Activated CD8-positive, alpha-beta memory T cell treated with anti-CD3 and anti-CD28 coated beads for 4 hours (primary cell): ENCODE data around the gene CACNA1E.

Experiments
- DNase-seq, 2 donors: peaks; one replicate each; pipeline ENCODE4 v3.0.0-alpha.2; 2020; ENCODE audit warnings: low read depth in 2 of 2

CACNA1E gene

GRCh38 chr1:181768211-181768929 lies 285.1 kb downstream of the CACNA1E start:
- DNase-seq, result no peak

- no peak for DNase-seq
Measured at GRCh38 chr1:181768930-181769280, 285.6 kb downstream of the CACNA1E start.

- no peak for DNase-seq
Measured at GRCh38 chr1:181769846-181770245, 286.5 kb downstream of the CACNA1E start.

- no peak for DNase-seq
Measured at GRCh38 chr1:181772714-181773113, 289.4 kb downstream of the CACNA1E start.

- DNase-seq, result no peak
Measured at GRCh38 chr1:181776044-181776443, 292.7 kb downstream of the CACNA1E start.

GRCh38 chr1:181777286-181777685 lies 294.0 kb downstream of the CACNA1E start:
- no peak for DNase-seq

- DNase-seq, result no peak
Measured at GRCh38 chr1:181777812-181778211, 294.5 kb downstream of the CACNA1E start.

- DNase-seq, result no peak
Measured at GRCh38 chr1:181778640-181779260, 295.4 kb downstream of the CACNA1E start.

GRCh38 chr1:181779343-181779742 lies 296.0 kb downstream of the CACNA1E start:
- no peak for DNase-seq

GRCh38 chr1:181783208-181783607 lies 299.9 kb downstream of the CACNA1E start:
- DNase-seq, result no peak

- no peak for DNase-seq
Measured at GRCh38 chr1:181784039-181784683, 300.8 kb downstream of the CACNA1E start.

GRCh38 chr1:181789395-181789794 lies 306.1 kb downstream of the CACNA1E start:
- no peak for DNase-seq

- no peak for DNase-seq
Measured at GRCh38 chr1:181791721-181792120, 308.4 kb downstream of the CACNA1E start.

- no peak for DNase-seq
Measured at GRCh38 chr1:181793831-181794230, 310.5 kb downstream of the CACNA1E start.

GRCh38 chr1:181794332-181794731 lies 311.0 kb downstream of the CACNA1E start:
- DNase-seq, result no peak

GRCh38 chr1:181798191-181798926 lies 315.0 kb downstream of the CACNA1E start:
- DNase-seq, result no peak

- no peak for DNase-seq
Measured at GRCh38 chr1:181801617-181802016, 318.3 kb downstream of the CACNA1E start.

- no peak for DNase-seq
Measured at GRCh38 chr1:181802466-181802865, 319.1 kb downstream of the CACNA1E start.

GRCh38 chr1:181803421-181803820 lies 320.1 kb downstream of the CACNA1E start:
- DNase-seq, result no peak

GRCh38 chr1:181804989-181805388 lies 321.7 kb downstream of the CACNA1E start:
- no peak for DNase-seq

- no peak for DNase-seq
Measured at GRCh38 chr1:181806746-181807145, 323.4 kb downstream of the CACNA1E start.

- DNase-seq, result no peak
Measured at GRCh38 chr1:181807251-181807650, 323.9 kb downstream of the CACNA1E start.
